RCC 7860 (cell line): ENCODE data around the gene P2RX1.
"Not testable (repeated sequence)": the region's sequence is repeated elsewhere in the genome, so short reads cannot be mapped to it uniquely, and the experiment has no call there.

Experiments used
- DNase-seq: peaks from one replicate; pipeline ENCODE4 v3.0.0-alpha.2; 2015; ENCODE audit warnings: low spot score
- FAIRE-seq: peaks from 2 replicates; lab custom pipeline; 2012; peaks lifted over from hg19 to GRCh38; lab: Jason Lieb, UNC

Gene P2RX1

GRCh38 chr17:3861761-3862681 lies 54.2 kb downstream of the P2RX1 start:
- DNase-seq, result no peak
- no peak for FAIRE-seq

- DNase-seq (no peak), FAIRE-seq (no peak)
Measured at GRCh38 chr17:3860939-3861700, 55.1 kb downstream of the P2RX1 start.

- FAIRE-seq, result no peak
- no peak for DNase-seq
Measured at GRCh38 chr17:3859940-3860339, 56.3 kb downstream of the P2RX1 start.

- DNase-seq (no peak), FAIRE-seq (no peak)
Measured at GRCh38 chr17:3857261-3858105, 58.8 kb downstream of the P2RX1 start.

GRCh38 chr17:3854204-3854603 lies 62.1 kb downstream of the P2RX1 start:
- not testable (repeated sequence) for FAIRE-seq, DNase-seq

GRCh38 chr17:3852561-3852960 lies 63.7 kb downstream of the P2RX1 start:
- no peak for DNase-seq
- no peak for FAIRE-seq

- FAIRE-seq, result no peak
- DNase-seq, result no peak
Measured at GRCh38 chr17:3851461-3852100, 64.7 kb downstream of the P2RX1 start.

GRCh38 chr17:3848229-3848835 lies 67.9 kb downstream of the P2RX1 start:
- peak; percentile 38 for FAIRE-seq
- DNase-seq, result peak; percentile 25

- FAIRE-seq (no peak), DNase-seq (no peak)
Measured at GRCh38 chr17:3847165-3847670, 69.0 kb downstream of the P2RX1 start.
